OCI-LY7 (cell line): ENCODE results near the gene EED.

Experiments
- CTCF ChIP-seq: fragments of 200-600 bp; sonication (generic); conservative IDR thresholded peaks from 2 replicates; pipeline ENCODE4 v1.5.1; 2014; ENCODE audit warnings: mild to moderate bottlenecking, antibody characterized with exemption, low read length, moderate library complexity, mixed read lengths
- EZH2phosphoT487 ChIP-seq: fragments of 200-600 bp; sonication (generic); IDR thresholded peaks from 2 replicates; pipeline ENCODE4 v1.6.1; 2018; ENCODE audit warnings: low read depth, borderline replicate concordance, mild to moderate bottlenecking, mixed run types, antibody characterized with exemption, low read length, moderate library complexity, mixed read lengths

GRCh38 chr11:86251345-86251744 lies 6.8 kb downstream of the EED start:
- no peak for TF ChIP-seq CTCF
- TF ChIP-seq EZH2phosphoT487, result no peak
